Middle frontal gyrus (tissue), 1 donor: ENCODE data around the gene ADGRG6.

Experiments used
- DNase-seq: peaks from one replicate; pipeline ENCODE4 v3.0.0-alpha.2; 2015; ENCODE audit warnings: low spot score; ENCODE audit errors: extremely low spot score

Gene ADGRG6

GRCh38 chr6:142321451-142321850 lies 19.6 kb downstream of the ADGRG6 start:
- no peak for DNase-seq

GRCh38 chr6:142322066-142322465 lies 20.3 kb downstream of the ADGRG6 start:
- no peak for DNase-seq

DNA sequence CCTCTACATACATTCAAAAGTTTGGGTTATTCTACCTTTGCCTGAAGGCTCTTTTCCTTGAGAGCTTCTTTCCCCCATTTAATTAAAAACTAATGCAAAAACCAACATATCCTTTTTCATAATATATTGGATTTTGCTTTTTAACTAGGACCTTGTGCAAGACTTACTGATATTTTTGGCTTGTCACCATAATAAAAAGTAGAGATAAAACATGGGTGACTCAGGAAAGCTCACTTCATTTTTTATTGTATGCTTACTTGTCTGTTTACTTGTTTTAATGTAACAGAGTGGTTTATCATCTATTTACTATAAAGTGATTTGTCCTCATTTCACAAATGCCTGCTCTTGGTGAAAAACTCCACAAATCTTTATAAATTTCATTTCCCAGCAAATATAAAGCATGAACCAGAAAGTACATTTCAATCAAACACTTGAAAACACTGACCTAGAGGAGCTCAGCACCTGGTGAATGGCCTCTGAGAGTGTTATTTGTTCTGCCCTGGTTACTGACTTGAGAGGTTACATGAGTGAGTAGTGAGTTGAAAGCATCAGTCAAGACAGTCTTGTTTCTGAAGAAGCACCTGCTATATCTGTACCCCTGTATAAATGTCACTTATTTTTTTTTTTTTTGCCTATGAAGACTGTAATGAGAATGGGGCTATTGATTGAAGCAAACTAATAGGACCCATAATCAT lies 20.8 kb downstream of the ADGRG6 start:
- no peak for DNase-seq

DNA sequence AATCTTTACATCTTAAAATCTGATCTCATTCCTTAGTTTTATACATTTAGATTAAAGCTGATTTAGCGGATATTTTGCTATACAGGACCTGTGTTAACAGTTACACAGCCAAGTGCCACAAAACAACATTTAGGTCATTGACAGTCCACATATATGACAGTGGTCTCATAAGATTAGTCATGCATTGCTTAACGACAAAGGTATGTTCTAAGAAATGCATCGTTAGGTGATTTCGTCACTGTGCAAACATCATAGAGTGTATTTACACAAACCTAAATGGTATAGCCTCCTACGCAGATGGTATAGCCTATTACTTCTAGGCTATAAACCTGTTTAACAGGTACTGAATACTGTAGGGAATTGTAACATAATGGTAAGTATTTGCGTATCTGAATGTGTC lies 21.6 kb downstream of the ADGRG6 start:
- no peak for DNase-seq

DNA sequence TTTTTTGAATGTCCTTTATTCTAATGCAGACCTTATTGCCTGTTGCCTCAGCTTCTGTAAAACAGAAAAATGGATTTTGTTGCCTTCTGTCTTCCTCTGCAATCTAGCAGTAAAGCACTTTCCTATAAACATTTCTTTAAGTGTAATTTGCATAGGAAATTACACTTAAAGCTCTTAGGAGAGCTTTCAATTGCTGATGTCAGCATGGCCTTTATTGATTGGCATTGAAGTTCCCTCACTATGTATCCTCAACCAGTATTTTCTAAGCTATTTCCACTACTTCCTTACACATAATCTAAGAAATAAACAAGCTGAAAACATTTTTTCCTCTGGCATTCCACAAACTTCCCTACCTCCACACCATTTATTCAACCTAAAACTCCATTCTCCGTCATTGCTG lies 22.3 kb downstream of the ADGRG6 start:
- no peak for DNase-seq

- DNase-seq: no peak
Observed at GRCh38 chr6:142325111-142325510, 23.3 kb downstream of the ADGRG6 start.

DNA sequence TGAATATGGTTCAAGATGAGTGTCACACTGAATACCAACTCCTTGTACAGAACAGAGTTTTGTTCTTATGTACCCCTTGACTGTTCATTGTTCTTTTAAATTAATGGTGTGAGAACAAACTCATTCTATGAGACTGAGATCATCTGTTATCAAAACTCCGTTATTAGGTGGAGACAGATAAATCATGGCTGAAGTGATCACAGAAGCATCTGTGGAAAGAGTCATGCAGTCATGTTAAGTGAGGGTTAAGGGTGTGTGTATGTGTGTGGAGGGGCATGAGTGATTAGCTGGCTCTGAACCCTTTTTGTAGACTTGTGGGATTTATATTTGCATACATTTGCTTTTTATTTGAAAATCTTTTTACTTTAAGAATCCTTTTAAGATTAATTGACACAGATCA lies 24.7 kb downstream of the ADGRG6 start:
- DNase-seq: no peak

- DNase-seq: no peak
Observed at GRCh38 chr6:142328070-142328469, 26.3 kb downstream of the ADGRG6 start.

DNA sequence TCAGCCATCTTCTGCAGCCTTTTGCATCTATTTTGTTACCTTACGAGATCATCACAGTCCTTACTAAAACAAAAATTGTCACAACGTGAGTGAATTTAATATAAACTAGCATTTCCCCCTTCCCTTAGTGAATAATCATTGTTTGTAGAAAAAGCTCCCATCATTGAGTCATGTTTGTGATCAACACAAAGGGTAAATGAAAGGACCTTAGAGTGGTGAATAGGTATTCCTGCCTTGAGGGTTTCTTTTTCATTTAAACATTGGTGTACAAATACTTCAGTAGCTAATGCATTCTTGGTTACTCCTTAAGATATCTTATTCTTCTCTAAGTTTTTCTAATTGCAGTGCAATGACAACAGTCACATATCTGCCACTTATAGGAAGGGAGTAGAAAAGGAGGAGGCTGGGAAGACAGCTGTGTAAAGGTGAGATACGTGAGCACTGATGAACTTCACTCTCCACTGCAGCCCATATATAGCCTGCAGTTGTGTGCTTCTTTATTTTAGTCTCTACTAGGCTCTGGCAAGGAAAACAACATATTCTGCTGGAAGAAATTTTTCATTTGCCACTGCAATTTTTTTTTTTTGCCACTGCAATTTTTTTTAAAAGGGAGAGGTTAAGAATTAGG lies 27.8 kb downstream of the ADGRG6 start:
- no peak for DNase-seq

- no peak for DNase-seq
Observed at GRCh38 chr6:142331075-142331551, 29.3 kb downstream of the ADGRG6 start.

DNA sequence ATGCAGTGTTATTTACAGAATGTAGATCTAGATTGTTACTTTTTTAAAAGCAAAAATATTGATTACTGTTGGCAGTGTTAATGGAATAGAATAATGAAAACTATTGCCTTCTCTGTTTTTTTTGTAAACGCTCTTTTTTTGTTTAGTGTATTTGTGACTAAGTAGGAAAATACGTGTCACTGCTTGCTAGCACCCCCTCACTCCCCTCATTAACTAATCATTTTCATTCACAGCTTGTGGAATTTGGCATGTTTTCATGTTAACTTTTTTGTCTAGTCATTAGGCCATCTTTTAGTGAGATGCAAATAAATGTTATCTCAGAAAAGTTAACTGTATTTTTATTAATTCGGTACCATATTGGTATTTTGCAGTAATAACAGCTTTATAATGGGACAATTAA lies 29.8 kb downstream of the ADGRG6 start:
- DNase-seq: no peak

GRCh38 chr6:142332393-142333098 lies 30.7 kb downstream of the ADGRG6 start:
- DNase-seq: no peak

- no peak for DNase-seq
Observed at GRCh38 chr6:142333431-142333830, 31.6 kb downstream of the ADGRG6 start.

- DNase-seq: no peak
Observed at GRCh38 chr6:142334294-142334693, 32.5 kb downstream of the ADGRG6 start.

- no peak for DNase-seq
Observed at GRCh38 chr6:142335415-142335814, 33.6 kb downstream of the ADGRG6 start.

GRCh38 chr6:142336183-142336582 lies 34.4 kb downstream of the ADGRG6 start:
- DNase-seq: no peak

DNA sequence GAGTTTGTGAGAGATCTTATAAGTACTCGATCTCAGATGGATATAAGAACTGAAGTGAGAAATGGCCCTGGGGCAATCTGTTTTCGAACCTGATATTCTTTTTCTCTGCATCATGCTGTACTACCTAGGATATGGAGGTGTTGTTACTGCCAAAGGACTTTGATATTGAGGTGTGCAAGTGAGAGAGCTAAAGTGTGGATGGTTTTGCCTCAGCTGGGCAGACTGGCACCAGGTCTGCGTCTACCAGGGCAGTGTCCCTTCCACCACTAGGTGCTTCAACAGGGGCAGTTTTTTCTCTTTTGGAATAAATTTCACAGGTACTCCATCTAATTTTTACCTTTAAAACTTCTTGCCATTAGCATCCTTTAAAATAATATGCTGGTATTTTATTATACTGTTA lies 35.0 kb downstream of the ADGRG6 start:
- DNase-seq: no peak

- no peak for DNase-seq
Observed at GRCh38 chr6:142339113-142339512, 37.3 kb downstream of the ADGRG6 start.

GRCh38 chr6:142339968-142340658 lies 38.3 kb downstream of the ADGRG6 start:
- DNase-seq: no peak

- no peak for DNase-seq
Observed at GRCh38 chr6:142341855-142342330, 40.1 kb downstream of the ADGRG6 start.

GRCh38 chr6:142342986-142343385 lies 41.2 kb downstream of the ADGRG6 start:
- no peak for DNase-seq

GRCh38 chr6:142343938-142344337 lies 42.1 kb downstream of the ADGRG6 start:
- DNase-seq: no peak
